Ishikawa (cell line): ENCODE results near the gene TEKT2.

Experiments used
- CEBPB ChIP-seq: IDR thresholded peaks from 2 replicates; pipeline ENCODE4 v1.6.1; 2012
- CREB1 ChIP-seq: IDR thresholded peaks from 2 replicates; pipeline ENCODE4 v1.6.1; 2012; ENCODE audit warnings: low read depth
- EGR1 ChIP-seq: IDR thresholded peaks from 2 replicates; pipeline ENCODE4 v1.6.1; 2012
- EP300 ChIP-seq: IDR thresholded peaks from 2 replicates; pipeline ENCODE4 v1.6.1; 2012; ENCODE audit warnings: borderline replicate concordance
- FOXM1 ChIP-seq: IDR thresholded peaks from 2 replicates; pipeline ENCODE4 v1.6.1; 2012; ENCODE audit warnings: low read depth, borderline replicate concordance
- NFIC ChIP-seq: IDR thresholded peaks from 2 replicates; pipeline ENCODE4 v1.6.1; 2012
- RAD21 ChIP-seq: IDR thresholded peaks from 2 replicates; pipeline ENCODE4 v1.6.1; 2012; ENCODE audit warnings: low read depth
- TAF1 ChIP-seq: IDR thresholded peaks from 2 replicates; pipeline ENCODE4 v1.6.1; 2012; ENCODE audit warnings: low read depth, mild to moderate bottlenecking
- TCF12 ChIP-seq: IDR thresholded peaks from 2 replicates; pipeline ENCODE4 v1.6.1; 2012; ENCODE audit warnings: low read depth
- TEAD4 ChIP-seq: IDR thresholded peaks from 2 replicates; pipeline ENCODE4 v1.6.1; 2012
- YY1 ChIP-seq: IDR thresholded peaks from 2 replicates; pipeline ENCODE4 v1.6.1; 2012; ENCODE audit warnings: low read depth
- ZBTB7A ChIP-seq: IDR thresholded peaks from 2 replicates; pipeline ENCODE4 v1.6.1; 2012; ENCODE audit warnings: low read depth
- TF ChIP-seq, protein P1 (sequence below): IDR thresholded peaks from 2 replicates; pipeline ENCODE4 v1.6.1; 2012
- TF ChIP-seq, protein P2 (sequence below): IDR thresholded peaks from 2 replicates; pipeline ENCODE4 v1.6.1; 2012
- TF ChIP-seq, protein P3 (sequence below): IDR thresholded peaks from 2 replicates; pipeline ENCODE4 v1.6.1; 2012; ENCODE audit warnings: low read depth, mild to moderate bottlenecking

TEKT2 gene

DNA sequence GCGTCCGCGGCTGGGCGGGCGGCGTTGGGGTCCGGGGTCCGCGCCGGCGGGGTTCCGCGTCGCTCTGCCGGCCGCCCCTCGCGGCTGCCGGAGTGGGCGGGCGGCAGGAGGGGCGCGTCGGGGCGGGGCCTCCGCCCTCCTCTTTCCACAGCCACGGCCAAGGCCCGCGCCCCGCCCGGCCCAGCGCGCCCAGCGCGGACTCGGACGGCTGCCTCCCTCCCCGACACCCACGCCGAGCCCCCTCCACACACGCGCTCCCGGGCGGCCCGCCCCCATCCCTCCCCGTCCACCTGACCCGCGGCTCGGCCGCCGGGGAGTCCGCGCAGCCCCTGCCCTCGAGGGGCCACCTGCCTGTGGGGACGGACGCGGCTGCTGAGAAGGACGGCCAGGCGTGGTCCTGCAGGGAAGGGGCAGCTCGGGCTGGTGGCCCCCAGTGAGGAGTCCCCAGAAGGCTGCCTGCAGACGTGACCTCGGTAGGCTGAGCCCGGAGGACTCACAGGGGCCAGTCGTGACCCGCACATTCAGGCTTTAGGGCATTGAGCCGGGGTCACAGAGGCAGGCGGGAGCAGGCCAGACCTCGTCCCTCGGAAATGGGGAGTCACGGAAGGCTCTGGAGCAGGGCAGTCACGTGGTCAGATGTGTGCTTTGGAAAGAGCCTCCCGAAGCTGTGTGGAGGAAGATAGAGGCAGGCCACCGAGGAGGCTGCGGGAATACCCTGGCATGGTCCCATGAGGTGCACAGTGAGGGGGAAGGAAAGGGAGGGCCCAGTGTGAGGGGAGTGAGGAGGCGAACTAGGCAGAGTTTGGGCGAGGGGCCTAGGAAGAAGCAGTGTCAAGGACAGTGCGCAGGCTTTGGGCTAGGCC lies 41.5 kb downstream of the TEKT2 start, which contains the start of gene COL8A2:
Gene COL8A2, minus strand, starts transcription at position 94 of the 863 bp plus-strand sequence. CDS start 24,980 bp downstream, outside the sequence.
- TF ChIP-seq ZBTB7A (peak; percentile 41; the same call in 1 of the 2 replicates), TEAD4 (no peak), TAF1 (no peak), TCF12 (no peak), YY1 (no peak), EGR1 (peak; percentile 45; the same call in 1 of the 2 replicates)
- TF ChIP-seq, protein P1, sequence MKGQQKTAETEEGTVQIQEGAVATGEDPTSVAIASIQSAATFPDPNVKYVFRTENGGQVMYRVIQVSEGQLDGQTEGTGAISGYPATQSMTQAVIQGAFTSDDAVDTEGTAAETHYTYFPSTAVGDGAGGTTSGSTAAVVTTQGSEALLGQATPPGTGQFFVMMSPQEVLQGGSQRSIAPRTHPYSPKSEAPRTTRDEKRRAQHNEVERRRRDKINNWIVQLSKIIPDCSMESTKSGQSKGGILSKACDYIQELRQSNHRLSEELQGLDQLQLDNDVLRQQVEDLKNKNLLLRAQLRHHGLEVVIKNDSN: peak; percentile 54; the same call in 1 of the 2 replicates
- TF ChIP-seq, protein P2, sequence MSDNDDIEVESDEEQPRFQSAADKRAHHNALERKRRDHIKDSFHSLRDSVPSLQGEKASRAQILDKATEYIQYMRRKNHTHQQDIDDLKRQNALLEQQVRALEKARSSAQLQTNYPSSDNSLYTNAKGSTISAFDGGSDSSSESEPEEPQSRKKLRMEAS: peak; percentile 28; the same call in 1 of the 2 replicates

DNA sequence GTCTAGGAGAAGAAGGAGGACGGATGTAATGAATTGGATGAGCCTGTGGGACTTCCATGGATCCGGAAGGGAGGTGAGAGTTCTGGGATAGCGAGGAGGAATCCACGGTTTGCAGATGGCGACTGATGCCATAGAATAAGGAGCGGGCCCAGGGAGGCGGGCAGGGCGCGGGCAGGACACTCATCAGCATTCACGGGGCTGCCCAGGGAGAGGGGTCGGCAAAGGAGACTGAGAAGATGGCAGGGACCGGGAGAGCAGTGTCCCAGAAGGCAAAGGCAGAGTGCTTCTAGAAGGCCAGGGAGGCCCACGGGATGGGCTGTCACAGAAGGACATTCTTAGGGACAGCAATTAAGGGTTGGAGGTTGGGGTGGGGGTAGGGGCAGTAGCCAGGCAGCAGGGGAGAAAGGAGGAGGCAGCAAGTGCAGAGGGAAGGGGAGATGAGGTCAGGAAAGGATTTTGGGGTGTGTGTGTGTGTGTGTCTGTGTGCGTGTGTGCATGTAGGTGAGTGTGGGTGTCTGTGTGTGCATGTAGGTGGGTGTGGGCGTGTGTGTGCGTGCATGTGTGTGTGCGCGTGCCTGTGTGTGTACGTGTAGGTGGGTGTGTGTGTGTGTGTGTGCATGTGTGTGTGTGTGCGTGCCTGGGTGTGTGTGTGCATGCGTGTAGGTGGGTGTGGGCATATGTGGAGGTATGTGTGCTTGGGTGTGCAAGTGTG lies 42.3 kb downstream of the TEKT2 start:
- TF ChIP-seq, protein P3, sequence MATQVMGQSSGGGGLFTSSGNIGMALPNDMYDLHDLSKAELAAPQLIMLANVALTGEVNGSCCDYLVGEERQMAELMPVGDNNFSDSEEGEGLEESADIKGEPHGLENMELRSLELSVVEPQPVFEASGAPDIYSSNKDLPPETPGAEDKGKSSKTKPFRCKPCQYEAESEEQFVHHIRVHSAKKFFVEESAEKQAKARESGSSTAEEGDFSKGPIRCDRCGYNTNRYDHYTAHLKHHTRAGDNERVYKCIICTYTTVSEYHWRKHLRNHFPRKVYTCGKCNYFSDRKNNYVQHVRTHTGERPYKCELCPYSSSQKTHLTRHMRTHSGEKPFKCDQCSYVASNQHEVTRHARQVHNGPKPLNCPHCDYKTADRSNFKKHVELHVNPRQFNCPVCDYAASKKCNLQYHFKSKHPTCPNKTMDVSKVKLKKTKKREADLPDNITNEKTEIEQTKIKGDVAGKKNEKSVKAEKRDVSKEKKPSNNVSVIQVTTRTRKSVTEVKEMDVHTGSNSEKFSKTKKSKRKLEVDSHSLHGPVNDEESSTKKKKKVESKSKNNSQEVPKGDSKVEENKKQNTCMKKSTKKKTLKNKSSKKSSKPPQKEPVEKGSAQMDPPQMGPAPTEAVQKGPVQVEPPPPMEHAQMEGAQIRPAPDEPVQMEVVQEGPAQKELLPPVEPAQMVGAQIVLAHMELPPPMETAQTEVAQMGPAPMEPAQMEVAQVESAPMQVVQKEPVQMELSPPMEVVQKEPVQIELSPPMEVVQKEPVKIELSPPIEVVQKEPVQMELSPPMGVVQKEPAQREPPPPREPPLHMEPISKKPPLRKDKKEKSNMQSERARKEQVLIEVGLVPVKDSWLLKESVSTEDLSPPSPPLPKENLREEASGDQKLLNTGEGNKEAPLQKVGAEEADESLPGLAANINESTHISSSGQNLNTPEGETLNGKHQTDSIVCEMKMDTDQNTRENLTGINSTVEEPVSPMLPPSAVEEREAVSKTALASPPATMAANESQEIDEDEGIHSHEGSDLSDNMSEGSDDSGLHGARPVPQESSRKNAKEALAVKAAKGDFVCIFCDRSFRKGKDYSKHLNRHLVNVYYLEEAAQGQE: no peak
- TF ChIP-seq, protein P2: no peak
- TF ChIP-seq EGR1 (no peak), CEBPB (no peak), ZBTB7A (no peak), TEAD4 (no peak)

DNA sequence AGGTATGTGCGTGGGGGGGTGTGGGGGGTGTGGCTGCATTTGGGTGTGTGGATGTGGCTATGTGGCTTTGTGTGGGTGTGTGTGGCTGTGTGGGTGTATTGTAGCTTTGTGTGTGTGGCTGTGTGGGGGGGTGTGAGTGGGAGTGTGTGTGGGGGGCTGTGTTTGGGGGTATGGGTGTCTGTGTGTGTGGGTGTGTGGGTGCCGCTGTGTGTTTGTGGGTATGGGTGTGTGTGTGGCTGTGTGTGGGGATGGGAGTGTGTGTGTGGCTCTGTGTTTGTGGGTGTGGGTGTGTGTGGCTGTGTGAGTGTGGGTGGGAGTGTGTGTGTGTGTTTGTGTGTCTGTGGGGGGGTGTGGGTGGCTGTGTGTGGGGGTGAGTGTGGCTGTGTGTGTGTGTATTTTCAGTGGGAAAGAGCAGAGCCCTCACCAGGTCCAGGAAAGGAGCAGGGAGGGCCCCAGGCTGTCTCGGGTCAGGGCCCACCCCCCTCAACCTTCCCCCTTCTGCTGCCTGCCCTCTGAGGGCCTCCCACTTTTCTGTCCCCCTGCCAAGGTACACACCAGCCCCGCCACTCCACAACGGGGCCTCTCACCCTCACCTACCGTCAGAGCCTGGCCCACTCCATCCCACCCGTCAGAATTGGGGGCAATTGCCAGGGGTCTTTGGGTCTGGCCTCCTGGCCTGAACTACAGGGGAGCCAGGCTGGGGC lies 43.1 kb downstream of the TEKT2 start:
- TF ChIP-seq TAF1: no peak
- TF ChIP-seq TEAD4: no peak
- TF ChIP-seq YY1: no peak
- TF ChIP-seq, protein P1: no peak
- no peak for TF ChIP-seq ZBTB7A
- no peak for TF ChIP-seq EGR1

DNA sequence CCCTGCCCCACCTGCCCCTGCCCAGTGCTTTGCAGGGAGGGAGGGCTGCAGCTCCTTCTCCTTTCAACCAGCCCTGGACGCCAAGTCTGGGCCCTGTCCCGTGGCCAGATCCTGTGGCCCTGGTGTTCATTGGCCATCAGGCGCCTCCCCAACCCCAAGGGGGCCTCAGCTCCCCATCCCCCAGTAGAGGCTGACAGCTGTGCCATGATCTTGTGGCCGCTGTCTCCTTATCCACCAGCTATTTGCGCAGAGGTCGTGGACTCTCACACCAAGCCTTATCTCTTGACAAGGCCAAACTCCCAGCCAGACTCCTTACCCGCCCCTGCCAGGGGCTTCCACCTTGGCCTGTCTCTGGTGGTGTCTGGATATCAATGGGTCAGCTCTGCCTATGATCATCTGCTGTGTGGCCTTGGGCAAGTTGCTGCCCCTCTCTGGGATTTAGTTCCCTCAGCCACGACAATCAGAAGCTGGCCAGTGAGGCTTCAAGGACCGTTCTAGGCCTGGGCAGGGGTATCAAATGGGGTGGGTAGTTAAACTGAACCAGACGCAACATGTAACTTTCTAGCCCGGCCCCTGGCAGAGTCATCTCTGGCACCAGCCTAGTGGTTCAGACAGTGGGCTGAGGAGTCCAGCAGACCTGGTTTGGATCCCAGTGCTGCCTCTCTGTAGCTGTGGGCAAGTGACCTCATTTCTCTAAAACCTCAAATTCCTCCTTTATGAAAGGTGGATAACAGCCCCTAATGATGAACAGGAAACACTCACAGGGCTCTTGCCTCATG lies 44.4 kb downstream of the TEKT2 start:
- TF ChIP-seq TAF1: no peak
- no peak for TF ChIP-seq EP300
- no peak for TF ChIP-seq TEAD4
- no peak for TF ChIP-seq YY1
- no peak for TF ChIP-seq EGR1
- TF ChIP-seq FOXM1: no peak
- TF ChIP-seq, protein P1: no peak
- no peak for TF ChIP-seq CEBPB
- no peak for TF ChIP-seq TCF12
- no peak for TF ChIP-seq ZBTB7A
- TF ChIP-seq CREB1: no peak
- TF ChIP-seq RAD21: no peak
- TF ChIP-seq, protein P2: no peak
- TF ChIP-seq NFIC: no peak
- TF ChIP-seq, protein P3: no peak
